B cell (primary cell): ENCODE data around the gene PSENEN. TPM values are rescaled to one million over a fixed set of nuclear protein-coding genes. Genes with fewer than 3 reads are reported as not detected.

ENCODE experiments used
- ATAC-seq: fragments of 200-7000 bp; cut with Tn5 transposase; one replicate; pipeline ENCODE4 v1.10.0; 2021; ENCODE audit warnings: low read depth, mild to moderate bottlenecking, moderate number of reproducible peaks, moderate library complexity
- CTCF ChIA-PET: fragments of 350-600 bp; sonication (Branson Sonifier 250); formaldehyde crosslinking; loops from one replicate; lab custom pipeline; 2021; ENCODE audit warnings: antibody characterized with exemption, inconsistent platforms; lab: Charles Lee
- POLR2A ChIA-PET: fragments of 350-600 bp; sonication (Branson Sonifier 250); formaldehyde crosslinking; loops from one replicate; lab custom pipeline; 2021; ENCODE audit warnings: antibody characterized with exemption; lab: Charles Lee
- DNase-seq: peaks from one replicate; pipeline ENCODE4 v3.0.0; 2013
- H2AFZ ChIP-seq: 2 replicates; pipeline ENCODE4 v1.6.1; 2012; ENCODE audit warnings: mild to moderate bottlenecking, low read depth, low read length; ENCODE audit not compliant: insufficient read depth, poor library complexity, severe bottlenecking
- H3K27ac ChIP-seq, 2 donors: 1 replicate in 1 of 2; 2 replicates in 1 of 2; pipeline ENCODE4 v1.5.1; 2012 to 2013; ENCODE audit warnings: low read length in 2 of 2, mild to moderate bottlenecking in 2 of 2, moderate library complexity in 1 of 2
- H3K27me3 ChIP-seq, 4 experiments: fragments of 200-600 bp in 1 of 4; sonication (generic) in 1 of 4; replicated peaks in 1 of 4; 1 replicate in 2 of 4; 2 replicates in 2 of 4; pipeline versions ENCODE4 v1.6.1 to v1.7.0; 2013 to 2016; ENCODE audit warnings: low read length in 3 of 4, mild to moderate bottlenecking in 2 of 4, mixed read lengths in 1 of 4, moderate library complexity in 1 of 4; ENCODE audit not compliant: insufficient read depth in 4 of 4, control insufficient read depth in 3 of 4; ENCODE audit errors: control extremely low read depth in 1 of 4
- H3K36me3 ChIP-seq, 2 experiments: replicated peaks in 1 of 2; 1 replicate in 1 of 2; 2 replicates in 1 of 2; pipeline versions ENCODE4 v1.6.1 to v1.7.1; 2013; ENCODE audit warnings: low read length in 1 of 2; ENCODE audit not compliant: insufficient read depth in 2 of 2, control insufficient read depth in 1 of 2; ENCODE audit errors: control extremely low read depth in 1 of 2, extremely low read depth in 1 of 2
- H3K4me1 ChIP-seq, 2 donors: fragments of 200-600 bp in 1 of 2; sonication (generic) in 1 of 2; 1 replicate in 1 of 2; 2 replicates in 1 of 2; pipeline versions ENCODE4 v1.5.1 to v1.6.1; 2013 to 2017; ENCODE audit warnings: low read length in 2 of 2; ENCODE audit not compliant: control insufficient read depth in 2 of 2, insufficient read depth in 2 of 2
- H3K4me2 ChIP-seq: replicated peaks from 2 replicates; pipeline ENCODE3; 2012; ENCODE audit warnings: mild to moderate bottlenecking, low read depth, low read length; ENCODE audit not compliant: poor library complexity, severe bottlenecking
- H3K4me3 ChIP-seq, 5 experiments: fragments of 200-600 bp in 1 of 5; sonication (generic) in 1 of 5; 1 replicate in 3 of 5; 2 replicates in 2 of 5; pipeline versions ENCODE4 v1.5.1 to v1.7.0; 2011 to 2016; ENCODE audit warnings: low read length in 4 of 5, mild to moderate bottlenecking in 4 of 5, low read depth in 2 of 5, control low read depth in 1 of 5, moderate library complexity in 1 of 5; ENCODE audit not compliant: insufficient read depth in 1 of 5; ENCODE audit errors: control extremely low read depth in 1 of 5, extremely low read depth in 1 of 5
- H3K79me2 ChIP-seq: fragments of 200-600 bp; sonication (generic); one replicate; pipeline ENCODE4 v1.6.0; 2016; ENCODE audit warnings: low read length; ENCODE audit not compliant: control insufficient read depth, insufficient read depth
- H3K9ac ChIP-seq: fragments of 200-600 bp; sonication (generic); 2 replicates; pipeline ENCODE4 v1.6.1; 2017; ENCODE audit warnings: mild to moderate bottlenecking, low read length, moderate library complexity
- H3K9me3 ChIP-seq, 3 donors: one replicate each; pipeline versions ENCODE4 v1.6.1 to v1.7.1; 2013; ENCODE audit warnings: low read length in 2 of 3; ENCODE audit not compliant: control insufficient read depth in 2 of 3, insufficient read depth in 1 of 3; ENCODE audit errors: control extremely low read depth in 1 of 3
- H4K20me1 ChIP-seq: 2 replicates; pipeline ENCODE4 v1.6.0; 2012; ENCODE audit warnings: mild to moderate bottlenecking, low read length; ENCODE audit not compliant: insufficient read depth, control insufficient read depth, poor library complexity, severe bottlenecking
- H3K27ac Mint-ChIP-seq: one replicate; pipeline ENCODE4 v1.8.0; 2021; ENCODE audit warnings: mixed read lengths
- H3K27me3 Mint-ChIP-seq: one replicate; pipeline ENCODE4 v1.8.0; 2021; ENCODE audit warnings: mixed read lengths
- H3K4me1 Mint-ChIP-seq: one replicate; pipeline ENCODE4 v1.8.0; 2021; ENCODE audit warnings: mixed read lengths
- H3K4me3 Mint-ChIP-seq: one replicate; pipeline ENCODE4 v1.8.0; 2021; ENCODE audit warnings: mixed read lengths
- H3K9me3 Mint-ChIP-seq: one replicate; pipeline ENCODE4 v1.8.0; 2022; ENCODE audit warnings: mixed read lengths; ENCODE audit not compliant: insufficient read depth
- EZH2 ChIP-seq: IDR thresholded peaks from 2 replicates; pipeline ENCODE4 v1.6.1; 2012; ENCODE audit warnings: borderline replicate concordance, low read depth, mild to moderate bottlenecking, moderate library complexity, low read length; ENCODE audit not compliant: insufficient read depth, poor library complexity, severe bottlenecking
- WGBS: methylation state at CpG from one replicate; pipeline ENCODE4 v1.1.5; 2013; ENCODE audit warnings: missing lambda C conversion rate; ENCODE audit not compliant: insufficient coverage; 5-methylcytosine and 5-hydroxymethylcytosine counted together
- intact Hi-C: fragments of 100-400 bp; cut with micrococcal nuclease; formaldehyde crosslinking; loops from one replicate; pipeline ENCODE4 v1.10.0; 2022
- polyA plus RNA-seq: library from polyadenylated mRNA; depleted of rRNA; stranded (reverse); fragments of >200 nt; gene quantifications from 2 replicates; pipeline ENCODE4 v1.2.3, GENCODE V29; 2012
- total RNA-seq, 2 donors: library from RNA; stranded (reverse); fragments of 120-200 nt in 1 of 2; gene quantifications; 1 replicate in 1 of 2; 2 replicates in 1 of 2; pipeline versions ENCODE4 v1.2.3 to v1.2.4, GENCODE V29; 2013 to 2022
- TF ChIP-seq, protein P1 (sequence below): fragments of 200-600 bp; IDR thresholded peaks from one replicate; pipeline ENCODE4 v1.8.0; 2022; ENCODE audit warnings: antibody characterized with exemption, mild to moderate bottlenecking

The PSENEN gene
- total and polyA plus RNA-seq, 2 donors (not counting 1 experiment from before 2014, with no cell fraction given) = 17.7 to 36.4 TPM

DNA sequence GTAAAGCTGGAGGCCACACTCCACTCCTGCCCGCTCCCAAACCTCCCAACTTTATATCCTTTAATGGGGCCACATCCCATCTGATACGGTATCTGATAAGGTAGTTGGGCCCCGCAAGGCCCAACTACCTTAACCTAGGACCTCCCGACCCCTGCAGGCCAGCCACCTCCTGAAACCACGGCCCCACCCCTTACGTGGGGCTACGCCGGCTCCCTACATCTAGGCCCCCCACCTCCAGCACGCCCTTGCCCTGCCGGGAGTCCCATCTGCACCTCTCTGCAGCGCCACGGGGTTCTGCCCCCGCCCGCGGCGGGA, 5.4 kb upstream of the PSENEN start:
- H3K4me3 ChIP-seq = peak overlapping the region; percentile 60 to 93 (median 83)
- TF ChIP-seq EZH2 = no peak
- TF ChIP-seq, protein P1, sequence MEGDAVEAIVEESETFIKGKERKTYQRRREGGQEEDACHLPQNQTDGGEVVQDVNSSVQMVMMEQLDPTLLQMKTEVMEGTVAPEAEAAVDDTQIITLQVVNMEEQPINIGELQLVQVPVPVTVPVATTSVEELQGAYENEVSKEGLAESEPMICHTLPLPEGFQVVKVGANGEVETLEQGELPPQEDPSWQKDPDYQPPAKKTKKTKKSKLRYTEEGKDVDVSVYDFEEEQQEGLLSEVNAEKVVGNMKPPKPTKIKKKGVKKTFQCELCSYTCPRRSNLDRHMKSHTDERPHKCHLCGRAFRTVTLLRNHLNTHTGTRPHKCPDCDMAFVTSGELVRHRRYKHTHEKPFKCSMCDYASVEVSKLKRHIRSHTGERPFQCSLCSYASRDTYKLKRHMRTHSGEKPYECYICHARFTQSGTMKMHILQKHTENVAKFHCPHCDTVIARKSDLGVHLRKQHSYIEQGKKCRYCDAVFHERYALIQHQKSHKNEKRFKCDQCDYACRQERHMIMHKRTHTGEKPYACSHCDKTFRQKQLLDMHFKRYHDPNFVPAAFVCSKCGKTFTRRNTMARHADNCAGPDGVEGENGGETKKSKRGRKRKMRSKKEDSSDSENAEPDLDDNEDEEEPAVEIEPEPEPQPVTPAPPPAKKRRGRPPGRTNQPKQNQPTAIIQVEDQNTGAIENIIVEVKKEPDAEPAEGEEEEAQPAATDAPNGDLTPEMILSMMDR = no peak
- intact Hi-C loops = loop anchor here (1.0 to 10.0 kb wide), 8 partner anchors 18 to 475 kb away; partner anchors contain the start of genes ARHGAP33, PROSER3, ZNF146 and ZNF565
- ChIA-PET CTCF (interaction anchor here (0.8 to 1.6 kb wide), 8 partner anchors 8 to 219 kb away, joined by 3 to 7 read pairs (median 4); partner anchors contain the start of gene LIN37), POLR2A (interaction anchor here (0.7 to 1.5 kb wide), 9 partner anchors 8 to 160 kb away, joined by 3 to 10 read pairs (median 3); partner anchors contain the start of genes HSPB6, LIN37 and NFKBID)
- Mint-ChIP-seq H3K27me3 (no peaks in the 10 kb centered on the region), H3K27ac (peak overlapping the region; percentile 92), H3K4me1 (peaks cover 52% of the 10 kb centered on the region), H3K9me3 (no peaks in the 10 kb centered on the region), H3K4me3 (peak overlapping the region; percentile 96)
- peak overlapping the region; percentile 66 for H2AFZ ChIP-seq
- H3K27me3 ChIP-seq = no peaks in the 10 kb centered on the region
- H3K9ac ChIP-seq = peak overlapping the region; percentile 91
- peak overlapping the region; percentile 100 for H3K4me2 ChIP-seq
- no peaks in the 10 kb centered on the region for H3K9me3 ChIP-seq
- whole genome bisulfite sequencing = 8% methylated on average over 15 of the region's 16 CpGs
- ATAC-seq (peak; percentile 0), DNase-seq (no peak)
- peaks cover 28% of the 10 kb centered on the region for H4K20me1 ChIP-seq
- H3K79me2 ChIP-seq = peaks cover 48% of the 10 kb centered on the region
- H3K27ac ChIP-seq = peak overlapping the region; percentile 21 to 61
- H3K4me1 ChIP-seq = peaks cover 34 to 64% of the 10 kb centered on the region in 2 donors
- peaks cover 0 to 39% of the 10 kb centered on the region in 2 experiments for H3K36me3 ChIP-seq
